M059J (cell line): Measurements from ENCODE around the gene SAG. TPM values are rescaled to one million over a fixed set of nuclear protein-coding genes. Genes with fewer than 3 reads are reported as not detected.
"Not testable (repeated sequence)": the region's sequence is repeated elsewhere in the genome, so short reads cannot be mapped to it uniquely, and the experiment has no call there.

ENCODE experiments used
- DNase-seq: peaks from one replicate; pipeline ENCODE4 v3.0.0-alpha.2; 2012; ENCODE audit warnings: low read depth
- total RNA-seq: library from RNA; depleted of rRNA; stranded (reverse); fragments of >200 nt; shearing (Covaris generic); gene quantifications from 2 replicates; pipeline ENCODE4 v1.2.3, GENCODE V29; 2014

SAG gene
- total RNA-seq, 1 experiment from 2014 or later = not detected

GRCh38 chr2:233331536-233331935 lies 23.9 kb downstream of the SAG start:
- no peak for DNase-seq

- DNase-seq = no peak
Measured at GRCh38 chr2:233332125-233332524, 24.5 kb downstream of the SAG start.

GRCh38 chr2:233334915-233335314 lies 27.3 kb downstream of the SAG start:
- DNase-seq = no peak

GRCh38 chr2:233336091-233336490 lies 28.5 kb downstream of the SAG start:
- DNase-seq = not testable (repeated sequence)

GRCh38 chr2:233336541-233336940 lies 28.9 kb downstream of the SAG start:
- no peak for DNase-seq

GRCh38 chr2:233338046-233338445 lies 30.4 kb downstream of the SAG start:
- no peak for DNase-seq

- DNase-seq = no peak
Measured at GRCh38 chr2:233338812-233339368, 31.3 kb downstream of the SAG start.

GRCh38 chr2:233339427-233339826 lies 31.8 kb downstream of the SAG start:
- DNase-seq = no peak

- DNase-seq = no peak
Measured at GRCh38 chr2:233341296-233341695, 33.7 kb downstream of the SAG start.

- no peak for DNase-seq
Measured at GRCh38 chr2:233342301-233342700, 34.7 kb downstream of the SAG start.

- no peak for DNase-seq
Measured at GRCh38 chr2:233343171-233343705, 35.6 kb downstream of the SAG start.

- DNase-seq = no peak
Measured at GRCh38 chr2:233346376-233346775, 38.8 kb downstream of the SAG start.

- no peak for DNase-seq
Measured at GRCh38 chr2:233346930-233347329, 39.3 kb downstream of the SAG start.

- DNase-seq = peak; percentile 31
Measured at GRCh38 chr2:233349005-233349998, 41.7 kb downstream of the SAG start.

- DNase-seq = peak; percentile 99
Measured at GRCh38 chr2:233350708-233351107, 43.1 kb downstream of the SAG start.

GRCh38 chr2:233351423-233351822 lies 43.8 kb downstream of the SAG start:
- peak; percentile 78 for DNase-seq

- DNase-seq = no peak
Measured at GRCh38 chr2:233352141-233352842, 44.7 kb downstream of the SAG start.

- no peak for DNase-seq
Measured at GRCh38 chr2:233353101-233353768, 45.6 kb downstream of the SAG start.

- DNase-seq = peak; percentile 26
Measured at GRCh38 chr2:233353769-233354499, 46.3 kb downstream of the SAG start, which contains the start of gene DGKD. Gene DGKD, plus strand, starts transcription at chr2:233354494. Its CDS starts 25 bp downstream, at chr2:233354519.

- DNase-seq = no peak
Measured at GRCh38 chr2:233354500-233354924, 46.9 kb downstream of the SAG start.
